T-helper 22 cell (primary cell): ENCODE data around the gene DIO1.
A peak's percentile ranks its signal among the peaks of the same experiment; 100 is the strongest.

ENCODE experiments used
- DNase-seq: peaks from one replicate; pipeline ENCODE4 v3.0.0-alpha.2; 2020; ENCODE audit warnings: low read depth

DIO1 gene

GRCh38 chr1:53942127-53942957, 48.4 kb downstream of the DIO1 start:
- no peak for DNase-seq

GRCh38 chr1:53943090-53943489, 49.1 kb downstream of the DIO1 start:
- DNase-seq: no peak

- DNase-seq: no peak
These were observed 49.6 kb downstream of the DIO1 start for GRCh38 chr1:53943490-53944043.

GRCh38 chr1:53944469-53945182, 50.6 kb downstream of the DIO1 start:
- no peak for DNase-seq

GRCh38 chr1:53945183-53945432, 51.1 kb downstream of the DIO1 start:
- DNase-seq: no peak

- DNase-seq: peak; percentile 95
These were observed 51.7 kb downstream of the DIO1 start, which contains the start of gene IFT25 for GRCh38 chr1:53945433-53946251. Gene IFT25 (minus strand): TSS chr1:53945699. CDS start chr1:53940082, 5,617 bp downstream.

GRCh38 chr1:53946252-53947171, 52.5 kb downstream of the DIO1 start, which contains the start of gene LRRC42:
Gene LRRC42 (plus strand): TSS chr1:53946350. CDS start chr1:53952000, 5,650 bp downstream.
- DNase-seq: peak; percentile 73

GRCh38 chr1:53947172-53947907, 53.4 kb downstream of the DIO1 start:
- DNase-seq: no peak

GRCh38 chr1:53948291-53948690, 54.3 kb downstream of the DIO1 start:
- DNase-seq: no peak

- no peak for DNase-seq
These were observed 55.3 kb downstream of the DIO1 start for GRCh38 chr1:53949023-53949990.

- DNase-seq: no peak
These were observed 57.7 kb downstream of the DIO1 start for GRCh38 chr1:53951697-53952096.

- no peak for DNase-seq
These were observed 60.1 kb downstream of the DIO1 start for GRCh38 chr1:53954128-53954527.

GRCh38 chr1:53956308-53957168, 62.6 kb downstream of the DIO1 start:
- DNase-seq: no peak

- DNase-seq: no peak
These were observed 63.3 kb downstream of the DIO1 start for GRCh38 chr1:53957194-53957818.

GRCh38 chr1:53959664-53960250, 65.8 kb downstream of the DIO1 start:
- no peak for DNase-seq
